VCaP (cell line): ENCODE data around the gene CHST15.

Experiments used
- H3K27ac ChIP-seq: fragments of 450-650 bp; 2 replicates; pipeline ENCODE4 v1.5.1; 2017
- TF ChIP-seq, protein P1 (sequence below): fragments of 450-650 bp; conservative IDR thresholded peaks from 2 replicates; pipeline ENCODE4 v1.5.1; 2017; ENCODE audit warnings: mild to moderate bottlenecking, moderate library complexity

Gene CHST15

DNA sequence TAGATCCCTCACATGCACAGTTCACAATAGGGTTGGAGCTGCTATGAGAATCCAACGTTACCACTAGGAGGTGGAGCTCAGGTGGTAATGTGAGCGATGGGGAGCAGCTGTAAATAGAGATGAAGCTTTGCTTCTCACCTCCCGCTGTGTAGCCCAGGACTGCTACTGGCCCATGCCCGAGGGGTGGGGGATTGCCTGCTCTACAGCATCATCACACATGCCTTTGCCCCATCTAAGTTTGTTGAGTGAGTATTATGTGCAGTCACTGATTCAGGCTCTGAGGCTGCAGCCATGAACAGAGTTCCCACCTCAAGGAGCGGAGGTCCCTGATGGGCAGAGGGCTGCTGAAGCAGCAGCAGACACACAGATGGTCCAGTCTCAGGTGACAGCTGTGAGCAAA lies 94.1 kb downstream of the CHST15 start:
- TF ChIP-seq, protein P1, sequence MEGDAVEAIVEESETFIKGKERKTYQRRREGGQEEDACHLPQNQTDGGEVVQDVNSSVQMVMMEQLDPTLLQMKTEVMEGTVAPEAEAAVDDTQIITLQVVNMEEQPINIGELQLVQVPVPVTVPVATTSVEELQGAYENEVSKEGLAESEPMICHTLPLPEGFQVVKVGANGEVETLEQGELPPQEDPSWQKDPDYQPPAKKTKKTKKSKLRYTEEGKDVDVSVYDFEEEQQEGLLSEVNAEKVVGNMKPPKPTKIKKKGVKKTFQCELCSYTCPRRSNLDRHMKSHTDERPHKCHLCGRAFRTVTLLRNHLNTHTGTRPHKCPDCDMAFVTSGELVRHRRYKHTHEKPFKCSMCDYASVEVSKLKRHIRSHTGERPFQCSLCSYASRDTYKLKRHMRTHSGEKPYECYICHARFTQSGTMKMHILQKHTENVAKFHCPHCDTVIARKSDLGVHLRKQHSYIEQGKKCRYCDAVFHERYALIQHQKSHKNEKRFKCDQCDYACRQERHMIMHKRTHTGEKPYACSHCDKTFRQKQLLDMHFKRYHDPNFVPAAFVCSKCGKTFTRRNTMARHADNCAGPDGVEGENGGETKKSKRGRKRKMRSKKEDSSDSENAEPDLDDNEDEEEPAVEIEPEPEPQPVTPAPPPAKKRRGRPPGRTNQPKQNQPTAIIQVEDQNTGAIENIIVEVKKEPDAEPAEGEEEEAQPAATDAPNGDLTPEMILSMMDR: no peak
- H3K27ac ChIP-seq: no peak overlapping the region

DNA sequence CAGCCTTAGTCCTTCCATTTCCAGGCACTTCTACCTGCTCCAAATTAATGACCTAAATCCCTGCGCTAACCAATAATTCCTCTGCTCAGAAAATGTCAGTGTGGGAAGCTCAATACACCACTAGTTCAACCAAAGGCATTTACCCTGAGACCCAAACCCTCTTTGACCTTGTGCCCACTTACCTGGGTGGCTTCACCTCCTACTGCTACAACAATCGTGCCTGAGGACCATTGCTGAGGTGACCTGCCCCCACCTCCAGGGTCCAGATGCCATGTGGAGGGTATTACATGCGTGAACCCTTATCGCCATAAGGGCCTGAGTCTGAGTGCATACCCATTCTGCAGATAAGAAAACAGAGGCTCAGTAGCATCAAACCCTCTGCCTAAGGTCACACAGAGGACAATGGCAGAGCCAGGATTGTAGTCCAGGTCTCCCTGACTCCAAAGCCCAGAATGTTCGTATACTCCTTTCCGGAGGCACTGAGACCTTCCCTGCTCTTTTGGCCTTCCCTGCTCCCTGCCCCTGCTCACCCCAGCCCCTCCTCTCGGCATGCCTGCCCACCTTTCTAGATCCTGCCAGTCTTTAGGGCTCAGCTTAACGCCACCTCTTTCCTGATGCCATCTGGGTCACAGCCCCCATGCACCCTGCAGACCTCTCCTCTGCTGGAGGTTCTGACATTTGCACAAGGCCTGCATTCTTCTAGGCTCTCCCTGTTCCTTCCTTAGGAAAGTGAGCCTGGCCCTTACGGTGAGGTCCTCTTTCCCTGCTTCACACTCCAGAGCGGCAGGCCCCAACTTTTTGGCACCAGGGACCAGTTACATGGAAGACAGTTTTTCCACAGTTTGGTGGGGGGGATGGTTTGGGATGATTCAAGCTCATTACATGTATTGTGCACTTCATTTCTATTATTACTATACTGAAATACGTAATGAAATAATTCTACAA lies 94.9 kb downstream of the CHST15 start:
- TF ChIP-seq, protein P1: no peak

DNA sequence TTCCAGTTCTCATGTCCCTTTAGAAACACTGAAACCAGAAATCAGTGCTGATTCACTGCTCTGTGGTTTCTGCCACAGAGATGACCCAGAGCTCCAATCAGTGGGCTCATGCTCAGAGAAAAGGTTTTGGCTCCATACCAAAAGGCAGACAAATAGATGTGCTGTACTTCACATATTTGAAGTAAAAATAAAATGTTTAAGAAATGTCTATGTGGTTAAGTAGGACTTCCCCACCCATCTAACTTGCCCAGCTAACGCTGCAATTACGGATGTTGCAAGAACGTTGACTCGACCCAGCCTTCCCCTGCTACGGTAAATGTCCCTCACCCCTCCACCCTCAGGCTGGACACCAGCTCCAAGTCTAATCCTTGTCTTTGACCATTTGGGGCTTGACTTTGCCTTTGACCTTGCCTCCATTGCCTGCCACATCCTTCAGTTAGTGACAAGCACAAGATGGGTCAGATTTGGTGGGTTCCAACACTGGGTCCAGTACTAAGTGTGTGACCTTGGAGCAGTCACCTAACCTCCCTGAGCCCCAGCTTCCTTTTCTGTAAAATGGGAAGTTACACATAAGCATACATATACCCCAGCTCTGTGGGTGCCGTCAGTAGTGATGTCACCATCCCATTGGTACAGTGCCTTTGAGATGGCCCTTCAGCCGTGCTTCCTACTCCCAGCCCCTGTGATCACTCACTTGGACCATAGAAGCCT lies 95.8 kb downstream of the CHST15 start:
- H3K27ac ChIP-seq: no peak overlapping the region

More for the DNA sequence above, 94.9 kb downstream of the CHST15 start:
- H3K27ac ChIP-seq: no peak overlapping the region

DNA sequence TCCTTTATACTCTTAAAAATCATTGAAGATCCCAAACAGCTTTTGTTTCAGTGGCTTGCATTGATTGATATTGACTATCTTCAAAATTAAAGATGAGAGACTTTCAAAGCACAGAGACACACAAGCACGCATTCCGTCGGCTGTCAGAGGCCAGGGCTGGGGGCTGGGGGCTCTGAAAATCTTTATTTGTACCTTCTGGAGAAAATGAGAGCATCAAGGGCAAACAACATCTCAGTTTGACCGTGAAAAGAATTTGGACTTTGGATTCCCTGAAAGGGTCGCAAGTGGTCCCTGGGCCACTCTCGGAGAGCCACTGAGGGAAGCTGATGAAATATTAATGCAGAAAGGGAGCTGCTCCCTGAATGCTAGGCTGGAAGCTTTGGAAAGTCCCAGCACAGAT lies 96.4 kb downstream of the CHST15 start:
- TF ChIP-seq, protein P1: no peak
- H3K27ac ChIP-seq: no peak overlapping the region

More for the DNA sequence above, 95.8 kb downstream of the CHST15 start:
- TF ChIP-seq, protein P1: no peak

DNA sequence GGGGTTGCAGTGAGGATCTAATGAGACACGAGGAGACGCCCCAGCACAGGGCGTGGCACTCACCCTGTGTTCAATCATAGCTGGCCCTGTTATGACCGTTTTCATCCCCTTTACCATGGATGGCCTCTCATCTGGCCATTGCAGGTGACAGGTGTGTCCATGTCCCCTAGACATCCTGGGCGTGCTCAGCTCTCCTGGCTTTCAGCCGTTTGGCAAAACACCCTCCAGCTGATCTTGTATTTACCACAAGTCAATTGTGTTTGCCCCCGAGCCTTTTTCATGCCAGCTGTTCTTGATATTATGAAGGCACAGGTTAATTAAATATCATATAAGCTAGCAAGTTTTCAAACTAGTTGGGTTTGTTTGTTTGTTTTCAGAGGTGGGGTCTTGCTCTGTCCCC lies 97.1 kb downstream of the CHST15 start:
- H3K27ac ChIP-seq: no peak overlapping the region
- TF ChIP-seq, protein P1: no peak

DNA sequence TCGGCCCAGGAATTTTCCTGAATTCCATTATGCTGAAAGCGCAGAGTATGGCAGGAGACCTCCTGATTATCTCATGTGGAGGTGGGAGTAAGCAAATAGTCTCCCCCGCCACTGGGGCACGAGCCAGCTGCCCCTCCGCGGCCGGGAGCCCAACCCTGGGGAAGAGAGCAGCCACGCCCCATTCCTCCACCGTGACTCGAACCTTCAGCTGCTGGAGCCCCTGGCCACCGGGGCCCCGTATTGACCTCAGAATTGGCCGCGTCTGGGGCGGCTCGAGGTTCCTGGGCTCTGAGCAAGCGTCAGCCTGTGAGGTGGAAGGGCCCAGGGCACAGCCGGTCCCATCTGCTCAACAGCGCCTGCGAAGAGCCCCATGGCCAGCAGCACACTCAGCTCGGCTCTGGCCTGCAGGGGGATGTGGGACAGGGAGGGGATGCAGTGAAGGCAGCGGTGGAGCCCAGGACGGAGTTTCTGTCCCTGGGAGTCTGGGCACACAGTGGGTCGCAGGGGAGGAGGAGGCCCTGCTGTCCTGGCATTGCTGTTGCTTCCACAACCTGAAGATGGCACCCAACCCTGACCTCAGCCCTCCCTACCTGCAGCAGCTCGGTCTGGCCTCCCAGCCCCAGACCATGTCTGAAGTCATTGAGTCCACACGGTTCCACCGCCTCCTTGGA lies 97.8 kb downstream of the CHST15 start:
- TF ChIP-seq, protein P1: peak; percentile 55
- no peak overlapping the region for H3K27ac ChIP-seq

DNA sequence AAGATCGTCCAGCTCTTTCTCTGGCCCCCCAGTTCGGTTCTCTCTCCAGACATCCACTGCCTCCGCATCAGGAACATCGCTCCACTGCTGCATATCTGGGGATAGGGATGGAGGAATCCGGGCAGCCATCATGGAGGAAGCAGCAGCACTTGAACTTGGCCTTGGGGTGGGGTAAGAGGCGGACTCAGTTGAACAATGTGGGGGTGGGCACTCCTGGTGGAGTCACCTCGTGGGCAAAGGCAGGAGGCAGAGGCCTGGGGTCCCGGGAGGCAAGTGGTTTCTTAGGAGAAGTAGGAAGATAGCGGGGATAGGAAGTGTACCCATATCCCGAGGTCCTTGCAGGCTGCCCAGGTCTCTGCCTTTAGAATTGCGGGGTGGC lies 98.3 kb downstream of the CHST15 start:
- H3K27ac ChIP-seq: no peak overlapping the region
- TF ChIP-seq, protein P1: no peak
